Tibial nerve (tissue), 4 donors: ENCODE data around the gene FCHSD2. TPM values are rescaled to one million over a fixed set of nuclear protein-coding genes. Genes with fewer than 3 reads are reported as not detected.

ENCODE experiments used
- DNase-seq, 2 donors: peaks; one replicate each; pipeline ENCODE4 v3.0.0-alpha.2; 2019; ENCODE audit warnings: low spot score in 2 of 2
- H3K27ac ChIP-seq, 4 donors: fragments of 200-600 bp; sonication (generic) in 3 of 4; one replicate each; pipeline ENCODE4 v1.5.1; 2017 to 2019; ENCODE audit warnings: mild to moderate bottlenecking in 1 of 4
- H3K27me3 ChIP-seq, 2 donors: fragments of 200-600 bp; sonication (generic) in 1 of 2; one replicate each; pipeline versions ENCODE4 v1.5.1 to v1.6.0; 2017 to 2019
- H3K36me3 ChIP-seq, 3 donors: fragments of 200-600 bp; sonication (generic); one replicate each; pipeline ENCODE4 v1.5.1; 2018 to 2019
- H3K4me1 ChIP-seq, 4 donors: fragments of 200-600 bp; sonication (generic) in 3 of 4; one replicate each; pipeline ENCODE4 v1.5.1; 2017 to 2019
- H3K4me3 ChIP-seq, 4 donors: fragments of 200-600 bp; sonication (generic) in 3 of 4; one replicate each; pipeline ENCODE4 v1.5.1; 2017 to 2019; ENCODE audit warnings: mild to moderate bottlenecking in 1 of 4, moderate library complexity in 1 of 4
- H3K9me3 ChIP-seq, 4 donors: fragments of 200-600 bp; sonication (generic) in 3 of 4; one replicate each; pipeline ENCODE4 v1.5.1; 2017 to 2019
- EP300 ChIP-seq, 2 donors: sonication (generic); formaldehyde crosslinking; IDR thresholded peaks; one replicate each; pipeline ENCODE4 v1.6.1; 2017; ENCODE audit warnings: antibody characterized with exemption in 2 of 2, mild to moderate bottlenecking in 1 of 2
- POLR2A ChIP-seq, 2 donors: fragments of 450-650 bp; IDR thresholded peaks; one replicate each; pipeline ENCODE4 v1.6.1; 2017; ENCODE audit warnings: antibody characterized with exemption in 2 of 2, mild to moderate bottlenecking in 2 of 2, moderate library complexity in 2 of 2
- WGBS, 2 donors: methylation state at CpG; one replicate each; pipeline ENCODE4 v1.1.5; 2018; 5-methylcytosine and 5-hydroxymethylcytosine counted together
- total RNA-seq, 4 donors: library from RNA; depleted of rRNA; stranded (reverse); fragments of >200 nt; gene quantifications; one replicate each; pipeline ENCODE4 v1.1.0, GENCODE V29; 2016
- TF ChIP-seq, protein P1 (sequence below), 5 experiments: fragments of 200-600 bp in 3 of 5; fragments of 450-650 bp in 2 of 5; sonication (generic) in 3 of 5; IDR thresholded peaks; one replicate each; pipeline ENCODE4 v1.5.1; 2016 to 2019; ENCODE audit warnings: antibody characterized with exemption in 5 of 5, mild to moderate bottlenecking in 3 of 5, moderate library complexity in 2 of 5

The FCHSD2 gene
- 10 to 100 TPM; 19.5 to 29.1 (median 22.8) TPM for total RNA-seq

GRCh38 chr11:73142128-73142377 is at the start of gene FCHSD2:
TSS of gene FCHSD2 (minus strand) at chr11:73142318. CDS start at chr11:73141877, 441 bp downstream.
- H3K27ac ChIP-seq = peak within 1 kb of the TSS; percentile 86 to 96 (median 92)
- H3K36me3 ChIP-seq = no peaks in the 10 kb centered on the region
- H3K27me3 ChIP-seq = no peaks in the 10 kb centered on the region
- H3K4me3 ChIP-seq = peak within 1 kb of the TSS; percentile 73 to 96 (median 87)
- H3K4me1 ChIP-seq = peaks cover 0 to 46% (median 10%) of the 10 kb centered on the region in 4 donors
- 0% methylated on average over 8 of the region's 35 CpGs; no CpG with 5 or more reads in 1 of the 2 donors for WGBS, 2 donors
- TF ChIP-seq EP300 (IDR thresholded peaks at IDR 0.05) (no peak), POLR2A (IDR thresholded peaks at IDR 0.05) (no peak)
- TF ChIP-seq, protein P1, sequence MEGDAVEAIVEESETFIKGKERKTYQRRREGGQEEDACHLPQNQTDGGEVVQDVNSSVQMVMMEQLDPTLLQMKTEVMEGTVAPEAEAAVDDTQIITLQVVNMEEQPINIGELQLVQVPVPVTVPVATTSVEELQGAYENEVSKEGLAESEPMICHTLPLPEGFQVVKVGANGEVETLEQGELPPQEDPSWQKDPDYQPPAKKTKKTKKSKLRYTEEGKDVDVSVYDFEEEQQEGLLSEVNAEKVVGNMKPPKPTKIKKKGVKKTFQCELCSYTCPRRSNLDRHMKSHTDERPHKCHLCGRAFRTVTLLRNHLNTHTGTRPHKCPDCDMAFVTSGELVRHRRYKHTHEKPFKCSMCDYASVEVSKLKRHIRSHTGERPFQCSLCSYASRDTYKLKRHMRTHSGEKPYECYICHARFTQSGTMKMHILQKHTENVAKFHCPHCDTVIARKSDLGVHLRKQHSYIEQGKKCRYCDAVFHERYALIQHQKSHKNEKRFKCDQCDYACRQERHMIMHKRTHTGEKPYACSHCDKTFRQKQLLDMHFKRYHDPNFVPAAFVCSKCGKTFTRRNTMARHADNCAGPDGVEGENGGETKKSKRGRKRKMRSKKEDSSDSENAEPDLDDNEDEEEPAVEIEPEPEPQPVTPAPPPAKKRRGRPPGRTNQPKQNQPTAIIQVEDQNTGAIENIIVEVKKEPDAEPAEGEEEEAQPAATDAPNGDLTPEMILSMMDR (IDR thresholded peaks at IDR 0.05) = no peak
- no peaks in the 10 kb centered on the region for H3K9me3 ChIP-seq
- DNase-seq = no peak

- Histone ChIP-seq H3K36me3 (no peaks in the 10 kb centered on the region), H3K9me3 (no peaks in the 10 kb centered on the region), H3K27me3 (no peaks in the 10 kb centered on the region), H3K4me3 (no peak overlapping the region), H3K27ac (no peak overlapping the region), H3K4me1 (peaks cover 0 to 14% (median 3%) of the 10 kb centered on the region in 4 donors)
- TF ChIP-seq POLR2A (IDR thresholded peaks at IDR 0.05) (no peak), EP300 (IDR thresholded peaks at IDR 0.05) (no peak)
- TF ChIP-seq, protein P1 (IDR thresholded peaks at IDR 0.05) = no peak
- no peak for DNase-seq
- WGBS, 2 donors = 55 to 63% methylated on average over 5 to 6 of the region's 6 CpGs
These were observed 49.0 kb upstream of the FCHSD2 start for GRCh38 chr11:73191151-73191550.

DNA sequence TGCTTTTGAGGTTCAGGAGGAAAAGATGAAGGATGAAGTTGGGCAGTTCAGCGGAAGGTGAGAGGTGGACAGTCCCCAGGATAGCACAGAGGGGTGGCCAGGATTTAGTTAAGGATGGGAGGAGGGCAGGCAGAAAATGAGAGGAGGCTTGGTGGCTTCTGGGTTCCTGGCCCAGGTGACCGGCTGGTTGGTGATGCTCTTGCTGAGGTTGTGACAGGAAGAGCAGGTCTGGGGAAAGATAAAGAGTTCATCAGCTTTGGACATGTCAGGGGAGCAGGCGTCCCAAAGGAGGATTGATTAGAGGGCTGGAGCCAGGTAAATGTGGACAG is 48.4 kb upstream of the FCHSD2 start:
- Histone ChIP-seq H3K27ac (no peak overlapping the region), H3K9me3 (no peaks in the 10 kb centered on the region), H3K4me3 (no peak overlapping the region), H3K4me1 (peaks cover 0 to 15% (median 3%) of the 10 kb centered on the region in 4 donors), H3K27me3 (no peaks in the 10 kb centered on the region), H3K36me3 (no peaks in the 10 kb centered on the region)
- TF ChIP-seq, protein P1 (IDR thresholded peaks at IDR 0.05) = no peak
- no peak for TF ChIP-seq POLR2A (IDR thresholded peaks at IDR 0.05)
- TF ChIP-seq EP300 (IDR thresholded peaks at IDR 0.05) = no peak
- 97 to 98% methylated on average over 3 of the region's 3 CpGs for WGBS, 2 donors
- no peak for DNase-seq

DNA sequence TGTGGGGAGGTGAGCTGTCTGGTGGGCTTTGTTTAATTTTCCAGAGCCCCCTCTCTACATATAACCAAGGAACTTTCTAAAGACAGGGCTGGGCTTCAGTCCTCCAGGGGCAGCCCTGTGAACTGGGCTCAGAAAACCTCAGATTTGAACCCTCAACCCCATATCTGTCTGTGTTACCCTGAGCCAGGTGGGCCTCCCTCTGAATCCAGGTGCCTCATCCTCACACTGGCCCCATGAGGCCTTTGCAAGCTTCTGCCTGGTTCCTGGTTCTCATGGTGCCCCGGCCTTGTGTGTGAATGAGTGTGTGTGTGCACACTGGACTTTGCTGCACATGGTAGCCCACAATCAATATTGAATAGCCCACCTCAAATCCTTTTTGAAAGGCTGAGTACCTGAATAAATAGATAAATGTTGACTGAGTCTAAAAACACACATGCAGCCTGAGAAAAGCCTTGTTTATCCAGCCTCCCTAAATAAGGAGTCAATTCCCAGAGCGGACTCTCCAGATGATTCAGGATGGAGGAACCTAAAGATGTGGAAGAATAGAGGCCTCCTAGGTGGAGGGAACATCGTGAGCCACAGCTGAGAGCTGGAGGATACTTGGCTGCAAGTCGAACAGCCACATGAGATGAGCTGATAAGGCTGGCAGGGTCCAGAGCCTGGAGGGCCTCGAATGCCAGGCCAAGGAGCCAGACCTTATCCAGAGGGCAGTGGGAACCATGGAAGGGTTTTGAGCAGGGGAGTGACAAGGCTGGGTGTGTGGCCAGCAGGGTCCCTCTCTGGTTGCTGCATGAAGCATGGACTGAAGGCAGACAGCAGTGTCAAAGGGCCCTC is 47.8 kb upstream of the FCHSD2 start:
- 78 to 80% methylated on average over 5 of the region's 5 CpGs for WGBS, 2 donors
- H3K4me1 ChIP-seq = peaks cover 0 to 21% (median 3%) of the 10 kb centered on the region in 4 donors
- no peak overlapping the region for H3K27ac ChIP-seq
- H3K27me3 ChIP-seq = no peaks in the 10 kb centered on the region
- TF ChIP-seq EP300 (IDR thresholded peaks at IDR 0.05) (no peak), POLR2A (IDR thresholded peaks at IDR 0.05) (no peak)
- TF ChIP-seq, protein P1 (IDR thresholded peaks at IDR 0.05) = no peak
- H3K4me3 ChIP-seq = no peak overlapping the region
- DNase-seq = no peak
- H3K36me3 ChIP-seq = no peaks in the 10 kb centered on the region
- H3K9me3 ChIP-seq = no peaks in the 10 kb centered on the region

DNA sequence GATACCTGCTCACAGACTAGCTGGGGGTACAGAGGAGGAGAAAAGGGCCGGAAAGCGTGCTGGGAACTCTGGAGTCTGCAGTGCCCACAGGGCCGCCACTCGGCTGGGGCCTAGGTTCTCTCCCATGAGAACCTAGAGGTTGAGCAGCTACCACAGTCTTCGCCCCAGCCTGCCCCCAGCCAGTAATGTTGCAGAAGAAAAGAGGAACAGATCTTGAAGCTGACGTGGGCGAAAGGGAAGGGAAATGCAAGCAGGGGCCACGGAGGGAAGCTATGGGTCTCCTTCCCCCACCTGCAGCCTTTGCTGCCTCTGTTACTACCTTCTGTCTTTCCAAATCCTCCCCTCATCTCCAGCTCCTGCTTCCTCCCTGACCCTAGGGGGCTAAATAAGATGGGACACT is 47.2 kb upstream of the FCHSD2 start:
- no peaks in the 10 kb centered on the region for H3K27me3 ChIP-seq
- peaks cover 0 to 22% (median 3%) of the 10 kb centered on the region in 4 donors for H3K4me1 ChIP-seq
- H3K27ac ChIP-seq = no peak overlapping the region
- 64 to 67% methylated on average over 8 of the region's 8 CpGs for WGBS, 2 donors
- TF ChIP-seq, protein P1 (IDR thresholded peaks at IDR 0.05) = no peak
- TF ChIP-seq POLR2A (IDR thresholded peaks at IDR 0.05) (no peak), EP300 (IDR thresholded peaks at IDR 0.05) (peak in 1 of 2 donors; percentile 21)
- no peaks in the 10 kb centered on the region for H3K9me3 ChIP-seq
- H3K4me3 ChIP-seq = no peak overlapping the region
- DNase-seq = no peak
- H3K36me3 ChIP-seq = no peaks in the 10 kb centered on the region
